Keratinocyte (primary cell): ENCODE measurements around the gene ZSCAN25.

Experiments used
- EZH2 ChIP-seq: IDR thresholded peaks from one replicate; pipeline ENCODE4 v1.6.1; 2012; ENCODE audit warnings: inconsistent platforms, mild to moderate bottlenecking, low read length, moderate library complexity
- TF ChIP-seq, protein P1 (sequence below), 3 experiments: IDR thresholded peaks in 1 of 3; conservative IDR thresholded peaks in 1 of 3; optimal IDR thresholded peaks in 1 of 3; 2 replicates in 2 of 3; 3 replicates in 1 of 3; pipeline versions ENCODE3 to v1.5.1; 2011; ENCODE audit warnings: low read length in 3 of 3, mild to moderate bottlenecking in 3 of 3, moderate library complexity in 2 of 3, control low read depth in 1 of 3, inconsistent platforms in 1 of 3; ENCODE audit not compliant: insufficient read depth in 2 of 3; ENCODE audit errors: extremely low read depth in 1 of 3

DNA sequence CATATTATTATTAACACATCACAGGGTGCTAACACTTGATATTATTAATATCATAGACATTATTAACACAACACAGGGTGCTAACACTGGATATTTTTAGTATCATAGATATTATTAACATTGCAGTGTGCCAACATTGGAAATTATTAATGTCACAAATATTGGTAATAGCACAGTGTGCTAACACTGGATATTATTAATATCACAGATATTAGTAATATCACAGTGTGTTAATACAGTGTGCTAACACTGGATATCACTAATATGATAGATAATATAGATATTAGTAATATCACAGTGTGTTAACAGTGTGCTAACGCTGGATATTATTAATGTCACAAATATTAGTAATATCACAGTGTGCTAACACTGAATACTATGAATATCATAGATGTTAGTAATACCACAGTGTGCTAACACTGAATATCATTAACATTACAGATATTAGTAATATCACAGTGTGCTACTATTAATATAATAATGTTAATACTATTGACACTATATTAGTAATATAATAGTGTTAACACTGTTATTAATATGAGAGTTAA, 20.3 kb upstream of the ZSCAN25 start:
- no peak for TF ChIP-seq EZH2
- TF ChIP-seq, protein P1, sequence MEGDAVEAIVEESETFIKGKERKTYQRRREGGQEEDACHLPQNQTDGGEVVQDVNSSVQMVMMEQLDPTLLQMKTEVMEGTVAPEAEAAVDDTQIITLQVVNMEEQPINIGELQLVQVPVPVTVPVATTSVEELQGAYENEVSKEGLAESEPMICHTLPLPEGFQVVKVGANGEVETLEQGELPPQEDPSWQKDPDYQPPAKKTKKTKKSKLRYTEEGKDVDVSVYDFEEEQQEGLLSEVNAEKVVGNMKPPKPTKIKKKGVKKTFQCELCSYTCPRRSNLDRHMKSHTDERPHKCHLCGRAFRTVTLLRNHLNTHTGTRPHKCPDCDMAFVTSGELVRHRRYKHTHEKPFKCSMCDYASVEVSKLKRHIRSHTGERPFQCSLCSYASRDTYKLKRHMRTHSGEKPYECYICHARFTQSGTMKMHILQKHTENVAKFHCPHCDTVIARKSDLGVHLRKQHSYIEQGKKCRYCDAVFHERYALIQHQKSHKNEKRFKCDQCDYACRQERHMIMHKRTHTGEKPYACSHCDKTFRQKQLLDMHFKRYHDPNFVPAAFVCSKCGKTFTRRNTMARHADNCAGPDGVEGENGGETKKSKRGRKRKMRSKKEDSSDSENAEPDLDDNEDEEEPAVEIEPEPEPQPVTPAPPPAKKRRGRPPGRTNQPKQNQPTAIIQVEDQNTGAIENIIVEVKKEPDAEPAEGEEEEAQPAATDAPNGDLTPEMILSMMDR (optimal IDR thresholded peaks at IDR 0.05 in 1 of 3, IDR thresholded peaks at IDR 0.05 in 1 of 3, conservative IDR thresholded peaks at IDR 0.05 in 1 of 3; ENCODE audit: extremely low read depth in 1 of 3, insufficient read depth in 2 of 3, low read length in 3 of 3), result no peak
